Skeletal muscle cell (primary cell): ENCODE results near the gene HEXD.
"Not testable (repeated sequence)": the region's sequence is repeated elsewhere in the genome, so short reads cannot be mapped to it uniquely, and the experiment has no call there.

Source experiments
- DNase-seq: peaks from one replicate; pipeline ENCODE4 v3.0.0-alpha.2; 2010; ENCODE audit warnings: low read depth
- H3K4me3 ChIP-seq: 2 replicates; pipeline ENCODE4 v1.5.1; 2011; ENCODE audit warnings: low read depth, mild to moderate bottlenecking, control low read depth, low read length, moderate library complexity

HEXD gene

GRCh38 chr17:82449131-82449882 lies 31.2 kb downstream of the HEXD start:
- H3K4me3 ChIP-seq = peak overlapping the region; percentile 94
- DNase-seq = no peak

DNA sequence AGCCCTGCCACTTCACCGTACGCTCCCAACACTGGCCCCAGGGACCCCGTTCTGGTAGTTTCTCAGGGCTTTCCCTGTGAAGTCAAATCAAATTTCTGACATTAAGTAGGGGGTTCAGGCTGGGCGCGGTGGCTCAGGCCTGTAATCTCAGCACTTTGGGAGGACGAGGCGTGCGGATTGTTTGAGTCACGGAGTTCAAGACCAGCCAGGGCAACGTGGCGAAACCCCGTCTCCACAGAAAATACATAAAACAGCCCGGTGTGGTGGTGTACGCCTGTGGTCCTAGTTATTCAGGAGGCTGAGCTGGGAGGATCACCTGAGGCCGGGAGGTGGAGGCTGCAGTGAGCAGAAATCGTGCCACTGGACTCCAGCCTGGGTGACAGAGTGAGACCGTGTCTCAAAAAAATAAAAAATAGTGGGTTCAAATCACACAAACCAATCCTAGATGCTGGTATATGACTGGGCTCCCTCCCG lies 31.8 kb downstream of the HEXD start:
- H3K4me3 ChIP-seq = peak overlapping the region; percentile 94
- no peak for DNase-seq

DNA sequence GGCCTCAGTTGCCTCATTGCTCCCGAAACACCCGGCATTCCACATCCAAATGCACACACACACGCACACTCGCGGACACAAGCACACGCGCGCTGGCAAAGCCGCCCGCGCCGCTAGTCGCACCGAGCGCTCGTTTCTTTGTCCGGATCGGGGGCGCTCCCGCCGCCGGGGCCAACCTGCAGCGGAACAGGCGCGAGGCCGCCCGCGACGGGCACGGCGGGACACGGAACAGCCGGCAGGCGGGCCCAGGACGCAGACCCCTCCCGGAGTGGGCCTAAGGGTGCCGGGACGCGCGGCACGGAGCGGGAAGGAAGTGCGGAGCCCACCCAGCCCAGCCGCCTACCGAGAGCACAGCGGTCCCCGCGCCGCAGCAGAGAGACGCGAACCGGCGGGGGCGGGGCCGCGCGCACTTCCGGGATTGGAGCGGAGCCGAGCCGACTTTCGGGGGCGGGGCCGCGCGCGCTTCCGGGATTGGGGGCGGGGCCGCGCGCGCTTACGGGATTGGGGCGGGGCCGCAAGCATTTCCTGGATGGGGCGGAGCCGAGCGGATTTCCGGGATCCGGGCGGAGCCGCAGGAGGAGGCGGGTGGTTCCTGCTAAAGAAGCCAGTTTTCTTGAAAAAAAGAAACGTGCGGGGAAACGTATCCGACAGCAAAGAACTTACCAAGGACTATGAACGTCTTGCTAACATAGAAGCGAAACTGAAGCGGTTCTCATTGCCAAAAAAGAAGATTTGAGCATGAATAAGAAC lies 32.4 kb downstream of the HEXD start, which contains the start of gene CYBC1:
CYBC1 (minus strand) TSS at position 396 of the 750 bp plus-strand sequence. CDS start 1,498 bp downstream, outside the sequence.
- peak; percentile 76 for DNase-seq
- H3K4me3 ChIP-seq = peak within 1 kb of the TSS; percentile 94

DNA sequence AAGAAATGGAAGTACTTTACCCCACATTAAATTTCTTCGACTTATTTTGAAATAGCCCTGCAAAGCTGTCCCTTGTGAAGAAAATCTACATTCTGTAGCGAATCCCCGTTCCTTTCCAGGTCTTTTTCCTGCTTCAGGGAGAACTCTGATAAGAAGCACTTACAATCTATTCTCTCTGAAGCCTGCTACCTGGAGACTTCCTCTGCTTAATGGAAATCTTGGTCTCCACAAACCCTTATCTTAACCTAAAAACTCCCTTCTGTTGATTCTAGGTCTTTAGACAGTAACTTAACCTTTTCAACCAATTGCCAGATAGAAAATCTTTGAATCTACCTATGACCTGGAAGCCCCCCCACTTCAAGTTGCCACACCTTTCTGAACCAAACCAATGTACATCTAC lies 34.0 kb downstream of the HEXD start:
- no peak overlapping the region for H3K4me3 ChIP-seq
- no peak for DNase-seq

DNA sequence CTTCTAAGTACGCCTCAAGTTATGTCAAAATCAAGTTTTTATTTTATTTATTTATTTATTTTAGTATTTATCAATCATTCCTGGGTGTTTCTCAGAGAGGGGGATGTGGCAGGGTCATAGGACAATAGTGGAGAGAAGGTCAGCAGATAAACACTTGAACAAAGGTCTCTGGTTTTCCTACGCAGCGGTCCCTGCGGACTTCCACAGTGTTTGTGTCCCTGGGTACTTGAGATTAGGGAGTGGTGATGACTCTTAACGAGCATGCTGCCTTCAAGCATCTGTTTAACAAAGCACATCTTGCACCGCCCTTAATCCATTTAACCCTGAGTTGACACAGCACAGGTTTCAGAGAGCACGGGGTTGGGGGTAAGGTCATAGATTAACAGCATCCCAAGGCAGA lies 35.0 kb downstream of the HEXD start:
- H3K4me3 ChIP-seq, DNase-seq: not testable (repeated sequence)

DNA sequence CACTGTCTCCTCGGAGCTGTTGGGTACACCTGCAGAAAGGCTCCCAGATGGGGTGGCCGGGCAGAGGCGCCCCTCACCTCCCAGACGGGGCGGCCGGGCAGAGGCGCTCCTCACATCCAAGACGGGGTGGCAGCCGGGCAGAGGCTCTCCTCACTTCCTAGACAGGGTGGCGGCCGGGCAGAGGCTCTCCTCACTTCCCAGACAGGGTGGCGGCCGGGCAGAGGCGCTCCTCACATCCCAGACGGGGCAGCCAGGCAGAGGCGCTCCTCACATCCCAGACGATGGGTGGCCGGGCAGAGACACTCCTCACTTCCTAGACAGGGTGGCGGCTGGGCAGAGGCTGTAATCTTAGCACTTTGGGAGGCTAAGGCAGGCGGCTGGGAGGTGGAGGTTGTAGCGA lies 35.6 kb downstream of the HEXD start:
- DNase-seq, H3K4me3 ChIP-seq: not testable (repeated sequence)

DNA sequence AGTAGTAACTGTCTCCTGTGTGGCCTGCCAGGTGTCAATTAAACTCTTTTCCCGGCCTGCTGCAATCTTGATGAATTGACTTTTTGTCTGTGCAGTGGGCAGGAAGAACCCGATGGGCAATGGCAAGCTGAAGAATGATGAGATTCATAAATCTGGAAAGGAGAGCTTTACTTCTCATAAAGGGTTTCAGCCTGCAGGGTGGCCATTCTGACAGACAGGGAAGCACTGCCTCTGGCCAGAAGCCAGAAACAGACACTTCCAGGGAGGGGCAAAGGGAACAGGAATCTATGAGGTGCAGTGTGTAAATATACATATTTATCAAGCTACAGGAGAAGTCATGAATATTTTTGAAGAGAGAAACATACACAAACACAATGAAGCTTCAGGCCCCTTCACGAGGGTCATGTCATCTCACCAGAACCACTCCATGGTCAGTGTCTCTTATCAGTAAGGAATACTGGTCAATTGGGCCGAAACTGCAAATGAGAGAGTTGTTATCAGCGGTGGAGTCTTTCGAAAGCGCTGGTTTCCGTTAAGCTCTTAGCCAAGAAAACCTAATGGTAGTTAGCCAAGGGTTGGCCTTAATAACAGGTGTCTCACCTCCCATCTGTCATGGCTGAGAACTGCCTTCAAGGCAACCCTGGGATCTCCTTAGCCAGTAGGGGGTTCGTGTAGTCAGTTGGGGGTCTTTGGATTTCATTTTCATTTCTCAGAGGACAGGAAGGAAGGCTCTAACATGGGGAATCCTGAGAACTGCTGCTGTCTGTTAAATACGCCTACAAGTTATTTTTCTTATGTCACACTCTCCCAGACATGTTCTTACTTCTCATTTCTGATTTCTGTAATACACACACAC lies 39.2 kb downstream of the HEXD start:
- peak overlapping the region; percentile 72 for H3K4me3 ChIP-seq
- DNase-seq = no peak

GRCh38 chr17:82457929-82458178 lies 39.7 kb downstream of the HEXD start:
- DNase-seq = no peak
- H3K4me3 ChIP-seq = peak overlapping the region; percentile 72

DNA sequence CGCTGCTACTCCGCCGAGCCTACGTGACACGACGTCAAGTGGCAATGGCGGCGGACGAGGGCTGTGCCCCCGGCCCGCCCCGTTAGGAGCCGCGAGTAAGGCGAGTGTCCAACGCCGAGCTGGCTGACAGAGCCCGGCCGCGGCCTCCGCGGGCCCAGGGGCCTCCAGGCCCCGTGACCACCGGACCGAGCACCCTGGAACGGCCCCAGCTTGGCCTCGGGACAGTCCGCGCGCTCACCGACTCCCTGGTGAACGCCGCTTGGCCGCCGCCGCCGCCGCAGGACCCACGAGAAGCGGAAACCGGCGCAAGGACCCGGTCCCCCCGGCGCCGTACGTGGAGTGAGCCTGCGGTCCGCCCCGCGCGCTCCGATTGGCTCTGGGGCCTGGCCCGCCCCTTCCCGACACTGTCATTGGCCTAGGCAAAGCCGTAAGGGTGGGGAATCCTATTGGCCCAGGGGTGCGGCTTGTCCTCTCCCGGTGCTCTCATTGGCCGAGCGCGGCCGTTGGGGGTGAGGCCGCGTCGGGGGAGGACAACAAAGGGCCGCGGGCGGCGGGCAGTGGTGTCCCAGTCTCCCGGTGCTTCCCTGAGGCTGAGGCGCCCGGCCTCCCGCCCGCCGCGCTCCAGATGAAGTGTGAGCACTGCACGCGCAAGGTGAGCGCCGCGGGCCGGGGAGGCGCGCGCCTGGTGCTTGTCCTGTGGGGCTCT lies 40.2 kb downstream of the HEXD start, which contains the start of gene NARF:
NARF (plus strand) TSS at position 563 of the 706 bp plus-strand sequence; CDS start at position 626, 63 bp downstream.
- peak within 1 kb of the TSS; percentile 72 for H3K4me3 ChIP-seq
- DNase-seq = peak; percentile 97

GRCh38 chr17:82458885-82459424 lies 40.8 kb downstream of the HEXD start:
- peak overlapping the region; percentile 72 for H3K4me3 ChIP-seq
- DNase-seq = no peak

- not testable (repeated sequence) for H3K4me3 ChIP-seq, DNase-seq
Observed at GRCh38 chr17:82459936-82460335, 41.8 kb downstream of the HEXD start.

GRCh38 chr17:82461827-82462524 lies 43.8 kb downstream of the HEXD start:
- no peak for DNase-seq
- no peak overlapping the region for H3K4me3 ChIP-seq

- no peak for DNase-seq
- H3K4me3 ChIP-seq = no peak overlapping the region
Observed at GRCh38 chr17:82463391-82463790, 45.2 kb downstream of the HEXD start.

DNA sequence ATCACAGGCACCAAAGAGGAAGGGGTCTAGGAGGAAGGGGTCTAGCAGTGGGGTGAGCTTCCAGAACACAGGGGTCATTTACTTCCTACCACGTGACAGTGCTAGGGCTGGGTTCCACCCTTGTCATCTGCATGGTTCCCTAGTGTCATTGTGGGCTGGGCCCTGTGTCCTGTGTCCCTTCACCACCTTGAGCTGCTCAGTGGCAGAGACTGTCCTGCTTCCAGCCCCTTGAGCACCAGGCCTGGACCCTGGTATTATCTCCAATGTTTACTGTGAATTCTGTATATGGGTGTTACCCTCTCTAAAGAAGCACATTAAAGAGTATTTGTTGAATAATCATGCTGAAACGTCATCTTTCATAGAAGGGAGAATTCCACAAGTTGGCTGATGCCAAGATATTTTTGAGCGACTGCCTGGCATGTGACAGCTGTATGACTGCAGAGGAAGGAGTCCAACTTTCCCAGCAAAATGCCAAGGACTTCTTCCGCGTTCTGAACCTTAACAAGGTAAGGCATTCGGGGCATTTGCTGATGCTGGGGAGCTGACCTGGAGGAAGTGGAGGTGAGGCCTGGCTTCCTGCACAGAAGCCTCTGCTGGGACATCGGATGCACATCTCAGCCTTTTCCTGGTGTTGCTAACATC lies 45.9 kb downstream of the HEXD start:
- H3K4me3 ChIP-seq = no peak overlapping the region
- DNase-seq = no peak

DNA sequence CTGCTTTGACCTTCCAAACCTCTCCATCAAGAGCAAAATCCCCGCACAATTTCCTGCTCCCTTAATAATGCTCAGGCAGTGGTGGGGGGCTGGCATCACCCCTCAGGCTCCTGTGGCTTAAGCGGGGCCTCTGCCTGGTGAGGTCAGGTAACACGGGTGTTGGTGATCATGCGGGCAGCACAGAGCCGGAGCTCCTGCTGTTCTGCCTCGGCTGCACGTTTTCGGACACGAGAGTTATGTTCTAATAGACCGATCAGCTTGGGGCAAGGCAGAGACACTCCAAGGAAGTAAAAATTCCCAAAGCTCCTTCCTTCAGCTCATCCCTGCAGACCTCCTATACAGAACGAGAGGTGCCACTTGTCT lies 46.4 kb downstream of the HEXD start:
- DNase-seq = no peak
- H3K4me3 ChIP-seq = no peak overlapping the region

GRCh38 chr17:82465023-82465603 lies 47.0 kb downstream of the HEXD start:
- no peak overlapping the region for H3K4me3 ChIP-seq
- DNase-seq = no peak

- H3K4me3 ChIP-seq = no peak overlapping the region
- no peak for DNase-seq
Observed at GRCh38 chr17:82468692-82469091, 50.5 kb downstream of the HEXD start.

GRCh38 chr17:82470065-82470464 lies 51.9 kb downstream of the HEXD start:
- DNase-seq = no peak
- no peak overlapping the region for H3K4me3 ChIP-seq
